SK-N-SH (cell line): ENCODE measurements around the gene JPH2.

ENCODE experiments used
- CTCF ChIP-seq: fragments of 200-600 bp; sonication (generic); IDR thresholded peaks from 2 replicates; pipeline ENCODE4 v1.6.1; 2017; ENCODE audit warnings: antibody characterized with exemption, mild to moderate bottlenecking, moderate library complexity
- EZH2phosphoT487 ChIP-seq: fragments of 200-600 bp; sonication (generic); IDR thresholded peaks from 2 replicates; pipeline ENCODE4 v1.6.1; 2017; ENCODE audit warnings: low read depth, mixed run types, mild to moderate bottlenecking, antibody characterized with exemption, moderate library complexity, borderline replicate concordance
- FOSL2 ChIP-seq: IDR thresholded peaks from 2 replicates; pipeline ENCODE4 v1.4.0; 2012; ENCODE audit warnings: low read depth, mild to moderate bottlenecking, moderate library complexity, borderline replicate concordance
- GABPA ChIP-seq: IDR thresholded peaks from 2 replicates; pipeline ENCODE4 v1.4.0; 2012; ENCODE audit warnings: low read depth, mild to moderate bottlenecking
- POLR2AphosphoS5 ChIP-seq: IDR thresholded peaks from 2 replicates; pipeline ENCODE4 v1.6.1; 2012; ENCODE audit warnings: low read depth, low read length
- RCOR1 ChIP-seq: fragments of 150-350 bp; IDR thresholded peaks from 2 replicates; pipeline ENCODE4 v1.6.1; 2017; ENCODE audit warnings: antibody characterized with exemption, low read length
- REST ChIP-seq: IDR thresholded peaks from 2 replicates; pipeline ENCODE4 v1.6.1; 2012; ENCODE audit warnings: mild to moderate bottlenecking, low read depth, low read length, moderate library complexity
- SIN3A ChIP-seq: IDR thresholded peaks from 2 replicates; pipeline ENCODE4 v1.6.1; 2012; ENCODE audit warnings: low read depth, mild to moderate bottlenecking, low read length, moderate library complexity, borderline replicate concordance
- SMC3 ChIP-seq: IDR thresholded peaks from 2 replicates; pipeline ENCODE4 v1.6.1; 2012; ENCODE audit warnings: low read depth, low read length, improper control_type of control experiment
- TEAD4 ChIP-seq: IDR thresholded peaks from 2 replicates; pipeline ENCODE4 v1.4.0; 2012; ENCODE audit warnings: mild to moderate bottlenecking, borderline replicate concordance; ENCODE audit not compliant: insufficient read depth
- USF2 ChIP-seq: fragments of 150-350 bp; IDR thresholded peaks from 2 replicates; pipeline ENCODE4 v1.6.1; 2017; ENCODE audit warnings: antibody characterized with exemption, low read length, low read depth, borderline replicate concordance
- TF ChIP-seq, protein P1 (sequence below): IDR thresholded peaks from 2 replicates; pipeline ENCODE4 v1.4.0; 2012; ENCODE audit warnings: low read depth, borderline replicate concordance

GRCh38 chr20:44123251-44123650 is 63.7 kb downstream of the JPH2 start:
- TF ChIP-seq CTCF: no peak
- TF ChIP-seq SIN3A: no peak
- TF ChIP-seq, protein P1, sequence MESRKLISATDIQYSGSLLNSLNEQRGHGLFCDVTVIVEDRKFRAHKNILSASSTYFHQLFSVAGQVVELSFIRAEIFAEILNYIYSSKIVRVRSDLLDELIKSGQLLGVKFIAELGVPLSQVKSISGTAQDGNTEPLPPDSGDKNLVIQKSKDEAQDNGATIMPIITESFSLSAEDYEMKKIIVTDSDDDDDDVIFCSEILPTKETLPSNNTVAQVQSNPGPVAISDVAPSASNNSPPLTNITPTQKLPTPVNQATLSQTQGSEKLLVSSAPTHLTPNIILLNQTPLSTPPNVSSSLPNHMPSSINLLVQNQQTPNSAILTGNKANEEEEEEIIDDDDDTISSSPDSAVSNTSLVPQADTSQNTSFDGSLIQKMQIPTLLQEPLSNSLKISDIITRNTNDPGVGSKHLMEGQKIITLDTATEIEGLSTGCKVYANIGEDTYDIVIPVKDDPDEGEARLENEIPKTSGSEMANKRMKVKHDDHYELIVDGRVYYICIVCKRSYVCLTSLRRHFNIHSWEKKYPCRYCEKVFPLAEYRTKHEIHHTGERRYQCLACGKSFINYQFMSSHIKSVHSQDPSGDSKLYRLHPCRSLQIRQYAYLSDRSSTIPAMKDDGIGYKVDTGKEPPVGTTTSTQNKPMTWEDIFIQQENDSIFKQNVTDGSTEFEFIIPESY: no peak
- TF ChIP-seq REST: no peak
- no peak for TF ChIP-seq EZH2phosphoT487
- TF ChIP-seq TEAD4: no peak
- TF ChIP-seq USF2: no peak
- no peak for TF ChIP-seq POLR2AphosphoS5
- TF ChIP-seq SMC3: no peak
- no peak for TF ChIP-seq FOSL2
- no peak for TF ChIP-seq RCOR1
- TF ChIP-seq GABPA: no peak
